Effector memory CD8-positive, alpha-beta T cell (primary cell): ENCODE data around the gene RET.
A peak's percentile ranks its signal among the peaks of the same experiment; 100 is the strongest.
"Not testable (repeated sequence)": the region's sequence is repeated elsewhere in the genome, so short reads cannot be mapped to it uniquely, and the experiment has no call there.

Experiments used
- ATAC-seq: fragments of 150-1000 bp; cut with Tn5 transposase; replicated peaks from 2 replicates; pipeline ENCODE4 v1.10.0; 2021; ENCODE audit warnings: mild to moderate bottlenecking, moderate library complexity
- DNase-seq, 3 experiments: peaks; one replicate each; pipeline ENCODE4 v3.0.0; 2021
- H3K27ac Mint-ChIP-seq, 2 donors: one replicate each; pipeline ENCODE4 v1.8.0; 2022; ENCODE audit warnings: mild to moderate bottlenecking in 2 of 2, mixed read lengths in 2 of 2, moderate library complexity in 2 of 2
- H3K27me3 Mint-ChIP-seq, 2 donors: one replicate each; pipeline ENCODE4 v1.8.0; 2022; ENCODE audit warnings: mixed read lengths in 2 of 2
- H3K36me3 Mint-ChIP-seq: one replicate; pipeline ENCODE4 v1.8.0; 2022; ENCODE audit warnings: mild to moderate bottlenecking, moderate library complexity, mixed read lengths; ENCODE audit not compliant: insufficient read depth
- H3K4me1 Mint-ChIP-seq, 2 donors: one replicate each; pipeline ENCODE4 v1.8.0; 2022; ENCODE audit warnings: low read depth in 2 of 2, mixed read lengths in 2 of 2
- H3K4me3 Mint-ChIP-seq, 2 donors: one replicate each; pipeline ENCODE4 v1.8.0; 2022; ENCODE audit warnings: mild to moderate bottlenecking in 2 of 2, mixed read lengths in 2 of 2, moderate library complexity in 2 of 2
- H3K9me3 Mint-ChIP-seq, 2 donors: one replicate each; pipeline ENCODE4 v1.8.0; 2022; ENCODE audit warnings: mixed read lengths in 2 of 2

Gene RET

DNA sequence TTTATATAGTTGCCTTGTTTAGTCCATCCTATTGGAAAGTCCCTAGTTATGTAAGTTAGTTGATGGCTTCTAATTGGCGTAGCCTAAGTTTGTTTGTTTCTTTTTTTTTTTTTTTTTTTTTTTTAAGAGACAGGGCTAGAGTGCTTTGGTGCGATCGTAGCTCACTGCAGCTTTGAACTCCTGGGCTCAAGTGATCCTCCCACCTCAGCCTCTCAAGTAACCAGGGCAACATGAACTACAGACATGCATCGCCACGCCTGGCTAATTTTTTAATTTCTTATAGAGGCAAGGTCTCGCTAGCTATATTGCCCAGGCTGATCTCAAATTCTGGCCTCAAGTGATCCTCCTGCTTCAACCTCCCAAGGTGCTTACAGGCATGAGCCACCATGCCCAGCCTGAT lies 68.4 kb downstream of the RET start:
- H3K27ac Mint-ChIP-seq, result peak overlapping the region; percentile 10 to 29
- no peaks in the 10 kb centered on the region for H3K27me3 Mint-ChIP-seq
- H3K4me1 Mint-ChIP-seq, result peaks cover 44 to 69% of the 10 kb centered on the region in 2 donors
- no peak for ATAC-seq
- H3K4me3 Mint-ChIP-seq, result no peak overlapping the region
- H3K36me3 Mint-ChIP-seq, result peaks cover 11% of the 10 kb centered on the region
- H3K9me3 Mint-ChIP-seq, result peaks cover 0 to 2% of the 10 kb centered on the region in 2 donors
- DNase-seq, result no peak

DNA sequence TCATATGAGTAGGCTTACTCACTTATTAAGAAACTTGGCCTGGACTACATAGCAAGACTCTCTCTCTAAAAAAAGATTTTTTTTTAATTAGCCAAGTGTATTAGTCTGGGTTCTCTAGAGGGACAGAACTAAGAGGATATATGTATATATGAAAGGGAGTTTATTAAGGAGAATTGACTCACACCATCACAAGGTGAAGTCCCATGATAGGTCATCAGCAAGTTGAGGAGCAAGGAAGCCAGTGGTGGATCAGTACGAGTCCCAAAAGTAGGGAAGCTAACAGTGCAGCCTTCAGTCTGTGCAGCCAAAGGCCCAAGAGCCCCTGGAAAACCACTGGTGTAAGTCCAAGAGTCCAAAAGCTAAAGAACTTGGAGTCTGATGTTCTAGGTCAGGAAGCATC lies 69.1 kb downstream of the RET start:
- Mint-ChIP-seq H3K27ac (peak overlapping the region; percentile 10 to 29), H3K4me1 (peaks cover 42 to 70% of the 10 kb centered on the region in 2 donors)
- H3K36me3 Mint-ChIP-seq, ATAC-seq, H3K4me3 Mint-ChIP-seq, H3K9me3 Mint-ChIP-seq, H3K27me3 Mint-ChIP-seq, DNase-seq: not testable (repeated sequence)

DNA sequence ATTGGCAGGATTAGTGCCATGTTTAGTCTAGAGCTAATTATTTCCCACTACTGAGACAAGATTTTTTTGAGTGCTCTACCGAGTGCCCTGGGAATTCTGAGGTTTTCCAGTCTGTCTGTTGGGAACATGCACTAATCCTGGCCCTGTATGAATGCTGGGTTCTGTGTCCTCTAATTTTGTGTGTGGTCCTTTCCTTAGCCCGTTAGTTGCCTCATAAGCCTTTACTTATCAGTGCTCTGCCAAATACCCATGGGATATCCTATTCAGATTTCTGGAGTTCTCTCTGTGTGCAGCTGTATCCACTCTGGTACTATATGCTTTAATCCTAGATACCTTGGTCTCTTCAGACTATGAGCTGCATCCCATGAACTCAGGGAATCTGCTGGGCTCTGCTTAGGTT lies 74.5 kb downstream of the RET start:
- H3K27ac Mint-ChIP-seq, result peak overlapping the region in 1 of 2 donors; percentile 87
- DNase-seq (no peak), ATAC-seq (no peak)
- H3K4me3 Mint-ChIP-seq, result peak overlapping the region; percentile 37 to 40
- H3K27me3 Mint-ChIP-seq, result no peaks in the 10 kb centered on the region
- H3K36me3 Mint-ChIP-seq, result no peaks in the 10 kb centered on the region
- peaks cover 0 to 2% of the 10 kb centered on the region in 2 donors for H3K9me3 Mint-ChIP-seq
- H3K4me1 Mint-ChIP-seq, result peaks cover 42 to 67% of the 10 kb centered on the region in 2 donors

GRCh38 chr10:43153901-43154300 lies 77.0 kb downstream of the RET start:
- Mint-ChIP-seq H3K4me1 (peaks cover 43 to 63% of the 10 kb centered on the region in 2 donors), H3K36me3 (peaks cover 10% of the 10 kb centered on the region), H3K27me3 (no peaks in the 10 kb centered on the region), H3K27ac (no peak overlapping the region), H3K9me3 (peaks cover 0 to under 1% of the 10 kb centered on the region in 2 donors), H3K4me3 (no peak overlapping the region)
- DNase-seq (no peak), ATAC-seq (no peak)

- Mint-ChIP-seq H3K36me3 (peaks cover 15% of the 10 kb centered on the region), H3K27me3 (no peaks in the 10 kb centered on the region), H3K4me3 (peak overlapping the region in 1 of 2 donors; percentile 18), H3K27ac (peak overlapping the region in 1 of 2 donors; percentile 26), H3K4me1 (peaks cover 41 to 56% of the 10 kb centered on the region in 2 donors), H3K9me3 (no peaks in the 10 kb centered on the region)
- ATAC-seq, result no peak
- DNase-seq, result no peak
These were observed 78.4 kb downstream of the RET start for GRCh38 chr10:43155221-43155620.

- H3K27me3 Mint-ChIP-seq, result no peaks in the 10 kb centered on the region
- peak overlapping the region in 1 of 2 donors; percentile 18 for H3K4me3 Mint-ChIP-seq
- peaks cover 15% of the 10 kb centered on the region for H3K36me3 Mint-ChIP-seq
- H3K9me3 Mint-ChIP-seq, result no peaks in the 10 kb centered on the region
- peaks cover 38 to 54% of the 10 kb centered on the region in 2 donors for H3K4me1 Mint-ChIP-seq
- DNase-seq (no peak), ATAC-seq (no peak)
- peak overlapping the region in 1 of 2 donors; percentile 26 for H3K27ac Mint-ChIP-seq
These were observed 78.9 kb downstream of the RET start for GRCh38 chr10:43155741-43156140.

DNA sequence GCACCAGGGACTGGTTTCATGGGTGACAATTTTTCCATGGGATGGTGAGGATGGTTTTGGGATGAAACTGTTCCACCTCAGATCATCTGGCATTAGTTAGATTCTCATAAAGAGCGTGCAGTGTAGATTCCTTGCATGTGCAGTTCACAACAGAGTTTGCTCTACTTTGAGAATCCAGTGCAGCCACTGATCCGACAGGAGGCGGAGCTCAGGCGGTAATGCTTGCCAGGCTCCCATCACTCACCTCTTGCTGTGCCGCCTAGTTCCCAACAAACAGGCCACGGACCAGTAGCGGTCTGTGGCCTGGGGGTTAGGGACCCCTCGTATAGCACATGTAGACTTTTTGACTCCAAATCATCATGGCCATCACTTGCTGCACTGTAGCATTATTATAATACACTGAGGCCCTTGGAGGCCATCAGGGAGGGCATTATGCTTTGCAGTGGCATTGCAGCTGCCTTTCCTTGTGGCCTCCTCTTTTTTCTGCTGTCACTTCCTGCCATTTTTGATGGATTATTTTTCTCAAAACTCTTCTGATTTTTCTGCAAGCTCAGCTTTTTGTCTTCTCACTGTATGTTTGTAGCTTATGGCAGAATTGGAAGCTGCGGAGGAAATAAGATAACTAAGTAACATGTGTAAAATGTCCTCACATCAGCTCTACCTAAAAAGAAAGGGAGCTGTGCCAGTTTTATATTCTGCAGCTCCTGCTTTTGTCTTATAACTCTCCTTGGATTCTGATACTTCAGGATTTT lies 79.9 kb downstream of the RET start:
- H3K4me1 Mint-ChIP-seq, result peaks cover 36 to 54% of the 10 kb centered on the region in 2 donors

DNA sequence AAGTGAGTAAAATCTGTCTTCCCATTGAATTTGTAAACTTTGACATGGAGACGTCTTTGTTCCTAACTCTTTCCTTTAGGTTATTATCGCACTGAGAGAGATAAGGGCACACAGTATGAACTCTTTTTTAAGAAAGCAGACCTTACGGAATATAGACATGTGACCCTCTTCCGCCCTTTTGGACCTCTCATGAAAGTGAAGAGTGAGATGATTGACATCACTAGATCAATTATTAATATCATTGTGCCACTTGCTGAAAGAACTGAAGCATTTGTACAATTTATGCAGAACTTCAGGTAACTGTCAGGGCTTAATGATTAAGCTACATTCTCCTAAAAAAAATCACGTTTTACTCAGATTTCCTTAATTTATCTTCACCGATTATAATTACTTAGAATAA lies 81.8 kb downstream of the RET start:
- Mint-ChIP-seq H3K36me3 (peaks cover 41% of the 10 kb centered on the region), H3K9me3 (no peaks in the 10 kb centered on the region), H3K27me3 (no peaks in the 10 kb centered on the region), H3K4me3 (no peak overlapping the region), H3K4me1 (peaks cover 41 to 65% of the 10 kb centered on the region in 2 donors), H3K27ac (no peak overlapping the region)
- ATAC-seq, result no peak
- DNase-seq, result no peak

More for the DNA sequence above, 79.9 kb downstream of the RET start:
- Mint-ChIP-seq H3K27ac (peak overlapping the region in 1 of 2 donors; percentile 19), H3K36me3 (peaks cover 26% of the 10 kb centered on the region), H3K9me3 (no peaks in the 10 kb centered on the region), H3K4me3 (peak overlapping the region in 1 of 2 donors; percentile 39), H3K27me3 (no peaks in the 10 kb centered on the region)
- no peak for ATAC-seq
- no peak for DNase-seq

- DNase-seq (no peak), ATAC-seq (peak; percentile 40)
- Mint-ChIP-seq H3K9me3 (no peaks in the 10 kb centered on the region), H3K36me3 (peaks cover 57% of the 10 kb centered on the region), H3K27ac (peak overlapping the region in 1 of 2 donors; percentile 76), H3K4me1 (peaks cover 38 to 56% of the 10 kb centered on the region in 2 donors), H3K4me3 (peak overlapping the region in 1 of 2 donors; percentile 26), H3K27me3 (no peaks in the 10 kb centered on the region)
These were observed 83.4 kb downstream of the RET start for GRCh38 chr10:43160046-43160920.

- no peak for ATAC-seq
These were observed 84.0 kb downstream of the RET start for GRCh38 chr10:43160921-43161255.

GRCh38 chr10:43162604-43163003 lies 85.7 kb downstream of the RET start:
- Mint-ChIP-seq H3K36me3 (peaks cover 64% of the 10 kb centered on the region), H3K4me3 (peak overlapping the region in 1 of 2 donors; percentile 18), H3K4me1 (peaks cover 17 to 38% of the 10 kb centered on the region in 2 donors), H3K27ac (peak overlapping the region; percentile 76), H3K27me3 (no peaks in the 10 kb centered on the region), H3K9me3 (no peaks in the 10 kb centered on the region)
- DNase-seq, result peak in 1 of 3 experiments; percentile 14
- ATAC-seq, result peak; percentile 71

More at GRCh38 chr10:43160921-43161255, 84.0 kb downstream of the RET start:
- Mint-ChIP-seq H3K4me1 (peaks cover 32 to 50% of the 10 kb centered on the region in 2 donors), H3K27me3 (no peaks in the 10 kb centered on the region), H3K9me3 (no peaks in the 10 kb centered on the region), H3K27ac (peak overlapping the region; percentile 76), H3K4me3 (peak overlapping the region in 1 of 2 donors; percentile 26), H3K36me3 (peaks cover 62% of the 10 kb centered on the region)
- no peak for DNase-seq

- peak overlapping the region; percentile 66 to 71 for H3K27ac Mint-ChIP-seq
- peaks cover 23 to 40% of the 10 kb centered on the region in 2 donors for H3K4me1 Mint-ChIP-seq
- no peak for DNase-seq
- peaks cover 78% of the 10 kb centered on the region for H3K36me3 Mint-ChIP-seq
- no peak overlapping the region for H3K4me3 Mint-ChIP-seq
- ATAC-seq, result no peak
- no peaks in the 10 kb centered on the region for H3K9me3 Mint-ChIP-seq
- no peaks in the 10 kb centered on the region for H3K27me3 Mint-ChIP-seq
These were observed 89.5 kb downstream of the RET start for GRCh38 chr10:43166207-43166879.

DNA sequence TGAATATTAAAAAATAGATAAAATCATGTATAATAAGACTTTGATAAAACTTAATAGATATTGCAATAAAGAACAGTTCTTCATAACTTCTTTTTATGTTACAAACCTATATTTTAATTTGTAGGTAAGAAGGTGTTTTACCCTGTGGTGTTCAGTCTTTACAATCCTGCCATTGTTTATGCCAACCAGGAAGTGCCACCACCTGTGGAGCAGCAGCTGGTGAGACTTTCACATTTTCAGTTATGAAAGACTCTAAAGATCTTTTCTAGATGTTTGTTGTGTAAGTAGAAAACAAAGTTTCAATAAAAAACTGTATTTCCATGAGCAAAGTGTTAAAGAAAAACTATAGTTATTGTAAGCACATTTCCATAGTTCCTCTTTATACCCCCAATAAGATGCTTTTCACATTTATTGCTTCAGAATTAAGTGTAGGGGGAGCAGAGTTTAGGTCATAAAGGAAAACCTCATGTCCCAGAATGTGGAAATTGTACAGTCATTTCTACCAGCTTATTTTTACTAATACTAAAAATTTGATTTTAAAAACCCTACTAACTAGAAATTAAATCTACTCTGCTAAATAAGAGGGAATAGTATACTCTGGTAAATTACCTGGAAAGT lies 90.1 kb downstream of the RET start:
- no peaks in the 10 kb centered on the region for H3K27me3 Mint-ChIP-seq
- H3K4me3 Mint-ChIP-seq, result no peak overlapping the region
- DNase-seq (no peak), ATAC-seq (no peak)
- peaks cover 78% of the 10 kb centered on the region for H3K36me3 Mint-ChIP-seq
- H3K4me1 Mint-ChIP-seq, result peaks cover 20 to 38% of the 10 kb centered on the region in 2 donors
- no peaks in the 10 kb centered on the region for H3K9me3 Mint-ChIP-seq
- H3K27ac Mint-ChIP-seq, result peak overlapping the region in 1 of 2 donors; percentile 66
